ENCODE measurements around the gene TPGS2.
A peak's percentile ranks its signal among the peaks of the same experiment; 100 is the strongest.
"Not testable (repeated sequence)": the region's sequence is repeated elsewhere in the genome, so short reads cannot be mapped to it uniquely, and the experiment has no call there.

The TPGS2 gene

DNA sequence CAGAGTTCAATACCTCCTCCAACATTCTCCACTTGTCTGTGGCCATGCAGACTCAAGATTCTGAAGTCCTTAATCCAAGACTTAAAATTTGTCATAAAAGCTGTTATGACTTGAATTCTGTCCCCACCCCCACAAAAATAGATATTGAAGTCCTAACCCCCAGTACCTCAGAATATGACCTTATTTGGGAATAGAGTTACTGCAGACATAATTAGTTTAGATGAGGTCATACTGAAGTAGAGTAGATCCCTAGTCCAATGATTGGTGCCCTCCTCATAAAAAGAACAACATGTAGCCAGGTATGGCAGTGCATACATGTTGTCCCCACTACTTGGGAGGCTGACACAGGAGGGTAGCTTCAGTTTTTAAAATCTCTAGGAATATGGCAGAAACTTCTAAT, 9.2 kb downstream of the TPGS2 start:
- no peak for DNase-seq

DNA sequence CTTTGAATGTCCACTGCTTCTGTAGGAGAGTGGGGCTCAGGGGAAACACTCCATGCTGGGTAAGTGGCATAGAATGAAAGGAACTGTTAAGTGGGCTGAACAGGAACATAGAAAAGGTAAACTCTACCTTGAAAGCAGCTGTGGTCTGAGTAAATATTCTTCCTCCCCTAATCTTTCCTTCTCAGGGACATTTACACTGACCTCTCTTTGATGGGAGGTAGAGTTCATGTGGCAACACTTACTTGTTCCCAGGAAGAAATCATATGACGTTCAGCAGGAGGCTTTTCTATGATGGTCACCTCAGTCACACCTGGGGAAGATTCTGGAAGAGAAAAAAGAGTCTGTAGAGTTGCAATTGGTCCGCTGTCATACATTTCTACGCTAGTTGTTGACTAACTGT, 10.2 kb downstream of the TPGS2 start:
- no peak for DNase-seq

DNA sequence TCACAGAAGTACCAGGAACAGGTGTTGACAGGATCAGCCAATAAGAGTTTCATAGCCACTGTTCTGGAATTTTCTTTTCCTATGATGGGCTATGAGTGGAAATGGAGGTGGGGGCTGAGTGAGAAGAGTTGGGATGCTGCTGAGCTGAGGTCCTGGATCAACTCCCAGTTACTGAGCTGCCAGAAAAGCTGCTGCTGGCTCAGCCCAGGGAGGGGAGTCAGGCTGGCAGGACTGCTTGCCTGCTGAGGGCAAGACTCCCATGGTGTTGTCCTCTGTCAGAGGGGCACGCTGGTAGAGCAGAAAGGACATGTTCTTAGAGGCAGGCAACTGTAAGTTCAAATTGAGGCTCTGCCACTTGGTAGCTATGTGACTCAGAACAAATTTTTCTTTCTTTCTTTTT, 11.8 kb downstream of the TPGS2 start:
- DNase-seq = no peak

DNA sequence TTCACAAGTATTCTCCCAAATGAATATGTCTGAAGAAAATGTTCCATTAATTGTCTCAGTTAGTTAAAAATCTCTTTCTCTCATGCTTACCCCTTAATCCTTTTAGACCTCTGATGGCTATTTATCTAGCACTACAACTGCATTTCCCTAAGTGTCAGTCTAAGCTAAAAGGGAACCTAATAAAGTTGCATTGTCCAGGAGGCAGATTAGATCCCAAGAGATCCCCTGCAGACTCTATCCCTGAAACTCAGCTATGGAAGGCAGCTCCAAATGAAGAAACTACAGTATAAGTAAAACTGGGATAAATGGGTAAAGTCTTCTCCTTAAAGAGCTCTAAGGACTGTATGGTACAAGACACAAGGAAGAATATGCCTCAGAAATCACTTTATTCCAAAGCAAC, 12.7 kb downstream of the TPGS2 start:
- not testable (repeated sequence) for DNase-seq

DNA sequence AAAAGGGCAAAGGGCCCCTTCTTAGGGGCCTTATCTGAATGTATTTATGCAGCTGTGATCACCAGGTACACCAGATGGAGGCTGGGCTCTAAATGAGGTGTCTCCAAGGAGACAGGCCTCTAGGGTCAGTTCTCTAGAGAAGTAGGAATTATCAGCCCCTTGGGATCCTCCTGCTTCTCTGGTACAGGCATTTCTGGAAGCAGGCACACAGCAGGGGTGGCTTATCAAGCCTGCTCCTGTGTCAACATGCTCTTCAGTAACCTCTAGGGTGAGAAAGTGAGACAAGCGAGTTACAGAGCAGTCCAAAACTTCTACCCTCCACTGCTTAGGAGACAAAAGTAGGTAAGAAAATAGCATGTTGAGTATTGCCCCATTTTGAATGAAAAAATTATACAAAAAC, 13.8 kb downstream of the TPGS2 start:
- no peak for DNase-seq

DNA sequence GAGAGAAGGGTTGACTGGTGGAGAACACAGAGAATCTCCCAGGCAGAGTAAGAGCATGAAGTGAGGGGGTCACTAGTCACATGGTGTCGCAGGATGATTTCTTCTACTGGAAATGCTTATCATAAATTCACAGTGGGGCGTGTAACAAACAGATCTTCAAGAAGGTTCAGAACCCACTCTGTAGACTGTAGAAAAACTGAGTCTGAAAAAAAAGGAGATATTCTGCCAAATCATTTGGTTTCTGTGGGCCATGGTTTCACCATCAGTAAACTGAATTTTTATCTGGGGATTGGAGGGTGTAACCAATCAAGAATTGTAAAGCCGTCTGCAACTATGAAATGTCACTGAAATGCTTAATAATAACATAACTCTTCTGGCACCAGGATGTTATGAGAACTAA, 15.0 kb downstream of the TPGS2 start:
- DNase-seq = no peak

DNA sequence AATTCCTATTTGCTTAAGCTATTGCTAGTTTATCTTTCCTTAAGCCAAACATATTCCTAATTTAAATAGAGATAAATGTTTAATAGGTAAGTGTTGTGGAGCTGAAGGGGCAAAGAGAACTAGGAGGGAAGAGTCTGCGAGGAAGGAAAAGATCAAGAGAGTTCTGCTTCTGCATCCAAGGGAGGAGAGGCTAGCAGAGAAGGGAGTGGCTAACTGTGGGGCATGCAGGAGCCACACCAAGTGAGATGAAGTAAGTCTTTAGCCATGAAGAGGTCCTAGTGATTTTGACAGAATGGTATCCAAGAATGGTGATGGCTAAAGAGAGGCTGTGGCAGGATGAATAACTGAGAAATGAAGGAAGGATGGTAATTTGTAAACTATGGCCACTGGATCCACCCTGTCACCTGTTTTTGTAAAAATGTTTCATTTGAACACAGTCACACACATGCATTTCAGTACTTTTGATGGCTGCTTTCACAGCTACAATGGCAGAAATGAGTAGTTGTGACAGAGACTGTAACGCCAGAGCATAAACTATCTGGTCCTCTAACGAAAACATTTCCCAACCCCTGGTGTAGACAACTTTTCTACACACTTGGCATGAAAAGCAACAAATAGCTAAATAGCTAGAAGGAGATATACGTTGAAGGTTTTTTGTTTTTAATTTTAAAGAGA, 15.6 kb downstream of the TPGS2 start:
- DNase-seq = no peak

DNA sequence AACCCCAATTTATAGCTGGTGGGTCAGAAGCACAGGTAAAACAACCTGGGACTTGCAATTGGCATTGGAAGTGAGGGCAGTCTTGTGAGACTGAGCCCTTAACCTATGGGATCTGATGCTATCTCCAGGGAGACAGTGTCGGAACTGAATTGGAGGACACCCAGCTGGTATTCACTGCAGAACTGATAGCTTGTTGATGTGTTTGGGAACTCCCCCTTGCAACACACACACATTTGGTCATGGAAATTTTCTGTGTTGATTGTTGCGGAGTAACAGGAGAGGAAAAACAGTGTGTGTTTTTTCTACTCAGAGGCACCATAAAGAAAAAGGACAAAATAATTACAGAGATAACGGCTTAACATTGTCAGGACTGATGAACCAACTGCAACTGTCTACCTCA, 16.1 kb downstream of the TPGS2 start:
- DNase-seq = no peak

DNA sequence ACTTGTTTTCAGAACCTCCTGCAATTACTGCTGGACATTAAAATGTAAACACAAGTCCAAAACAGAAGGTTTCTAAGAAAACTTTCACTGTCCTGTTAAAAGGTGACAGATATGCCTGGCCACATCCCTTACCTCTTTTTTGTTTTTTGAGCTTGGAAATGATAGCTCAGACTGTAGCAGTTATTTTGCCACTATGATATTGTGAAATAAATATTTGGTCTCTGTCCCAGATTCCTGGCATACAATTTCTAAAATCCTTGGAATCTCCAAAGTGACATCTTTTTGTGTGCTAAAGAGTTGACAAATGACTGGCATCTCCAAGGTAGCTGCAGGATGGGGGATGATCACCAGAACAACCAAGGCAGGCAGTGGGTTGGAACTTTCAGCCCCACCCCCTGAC, 16.8 kb downstream of the TPGS2 start:
- no peak for DNase-seq

DNA sequence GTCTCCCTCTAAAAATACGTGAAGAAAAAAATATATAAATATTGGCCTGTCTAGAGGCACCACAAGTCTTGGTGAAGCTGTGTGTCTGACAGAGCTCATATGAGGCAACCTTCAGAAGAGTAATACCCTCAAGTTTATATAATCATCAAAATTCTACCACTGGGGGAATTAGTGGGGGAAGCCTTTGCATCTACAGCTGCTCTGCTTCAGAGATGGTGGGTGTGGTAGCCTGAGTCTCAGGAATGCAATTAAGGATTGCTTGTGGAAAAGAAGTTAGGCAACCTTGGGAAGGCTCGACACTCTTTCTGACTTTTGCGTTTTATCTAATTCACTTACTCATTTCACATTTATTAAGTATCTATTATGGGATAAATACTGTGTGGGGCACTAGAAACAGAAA, 17.4 kb downstream of the TPGS2 start:
- DNase-seq = no peak

DNA sequence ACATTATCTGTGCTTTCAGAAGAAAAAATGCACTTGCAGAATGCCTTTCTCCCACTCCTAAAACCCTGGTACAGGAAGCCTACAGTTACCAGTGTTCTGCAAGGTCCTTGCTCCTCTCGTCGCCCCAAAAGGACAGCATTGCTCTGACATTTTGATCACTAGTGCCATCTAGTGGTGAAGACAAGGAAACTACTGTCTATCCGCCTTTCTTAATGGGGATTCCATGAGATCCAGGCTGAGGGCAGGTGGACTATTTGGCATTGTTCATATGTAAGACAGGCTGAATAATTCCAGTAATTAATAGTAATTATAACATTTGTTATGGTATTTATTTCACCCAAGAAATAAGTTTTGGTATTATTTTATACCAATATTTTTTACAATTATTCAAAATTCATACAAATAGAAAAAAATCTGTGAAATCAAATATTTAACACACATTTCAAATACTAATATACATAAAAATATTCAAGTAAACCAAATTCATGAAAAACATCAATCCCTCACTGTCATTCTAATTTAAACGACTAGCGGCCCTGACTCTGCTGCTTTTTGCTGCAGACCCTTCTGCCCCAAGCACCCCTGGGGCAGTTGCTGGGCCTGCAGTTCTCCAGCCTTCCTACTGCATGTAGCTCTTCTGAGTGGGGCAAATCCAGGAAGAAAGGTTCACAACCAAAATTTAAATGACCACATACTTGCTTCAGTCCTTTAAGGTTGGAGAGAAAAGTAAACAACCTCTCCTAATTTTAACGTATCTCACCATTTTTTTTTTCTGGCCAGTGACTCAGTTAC, 19.0 kb downstream of the TPGS2 start:
- peak; percentile 40 to 74 for DNase-seq

DNA sequence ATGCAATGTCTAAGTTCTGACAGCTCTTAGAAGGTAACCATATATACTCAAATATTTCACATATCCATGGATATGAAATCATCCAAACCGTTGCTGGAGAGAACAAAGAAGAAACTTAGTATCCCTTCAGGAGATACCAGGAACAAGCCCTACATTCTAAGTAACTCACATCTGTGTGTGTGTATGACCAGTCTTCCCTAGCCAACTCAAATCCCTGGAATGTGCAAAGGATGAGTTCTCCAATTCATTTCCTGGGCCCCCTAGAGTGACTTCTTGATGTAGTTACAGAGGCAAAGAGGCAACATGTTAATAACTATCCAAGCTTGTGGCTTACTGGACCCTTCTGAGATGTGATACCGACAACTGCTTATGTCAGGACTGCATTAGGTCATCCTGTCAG, 20.1 kb downstream of the TPGS2 start:
- no peak for DNase-seq

DNA sequence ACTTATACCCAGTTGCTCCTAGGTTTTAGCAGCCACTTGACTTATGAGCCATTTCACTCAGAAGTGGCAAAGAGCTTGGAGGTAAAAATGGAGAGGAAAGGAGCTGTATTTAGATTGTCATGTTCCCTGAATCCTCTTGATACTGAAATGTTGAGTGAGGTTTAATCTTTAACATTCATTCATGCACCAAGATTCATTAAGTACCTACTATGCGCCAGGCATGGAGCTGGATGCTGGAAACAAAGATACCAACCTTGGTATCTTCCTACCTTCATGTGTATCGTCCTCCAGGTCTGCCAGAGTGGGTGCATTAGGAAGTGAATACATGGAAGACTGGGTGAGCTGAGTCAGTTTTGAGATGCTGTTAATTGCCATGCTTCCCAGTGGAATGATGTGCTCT, 23.7 kb downstream of the TPGS2 start:
- no peak for DNase-seq

DNA sequence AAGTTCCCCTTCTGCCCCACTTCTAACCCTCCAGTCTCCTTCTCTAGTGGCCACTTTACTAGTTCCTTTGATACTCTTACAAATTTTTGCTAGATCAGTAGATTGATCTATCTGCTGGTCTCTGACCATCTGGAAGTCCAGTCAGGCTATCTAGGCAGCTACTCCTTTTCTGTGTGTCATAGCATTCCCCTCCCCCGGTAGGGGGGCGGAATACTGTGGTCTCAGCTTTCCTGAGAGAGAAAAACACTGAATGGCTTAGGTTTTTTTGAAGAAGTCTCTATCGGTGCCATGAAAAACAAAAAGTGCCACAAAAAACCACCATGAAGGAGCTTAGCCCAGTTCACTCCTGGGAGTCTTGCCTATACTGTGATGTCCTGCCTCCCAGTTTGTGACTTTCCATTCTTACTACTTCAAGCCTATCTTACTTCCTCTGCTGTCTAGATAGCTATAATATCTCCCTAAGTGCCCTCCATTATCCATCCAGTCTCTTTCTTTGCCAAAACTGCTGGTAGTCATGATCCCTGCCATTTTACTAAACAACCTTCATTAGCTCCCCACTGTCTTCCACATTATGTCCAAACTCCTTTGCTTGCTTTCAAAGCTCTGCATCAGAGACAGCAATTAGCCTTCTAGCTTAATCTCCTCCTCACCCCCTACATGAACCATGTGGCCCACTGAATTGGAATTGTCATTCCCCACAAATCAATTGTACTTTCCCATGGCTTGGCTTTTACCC, 29.9 kb downstream of the TPGS2 start:
- DNase-seq = no peak

DNA sequence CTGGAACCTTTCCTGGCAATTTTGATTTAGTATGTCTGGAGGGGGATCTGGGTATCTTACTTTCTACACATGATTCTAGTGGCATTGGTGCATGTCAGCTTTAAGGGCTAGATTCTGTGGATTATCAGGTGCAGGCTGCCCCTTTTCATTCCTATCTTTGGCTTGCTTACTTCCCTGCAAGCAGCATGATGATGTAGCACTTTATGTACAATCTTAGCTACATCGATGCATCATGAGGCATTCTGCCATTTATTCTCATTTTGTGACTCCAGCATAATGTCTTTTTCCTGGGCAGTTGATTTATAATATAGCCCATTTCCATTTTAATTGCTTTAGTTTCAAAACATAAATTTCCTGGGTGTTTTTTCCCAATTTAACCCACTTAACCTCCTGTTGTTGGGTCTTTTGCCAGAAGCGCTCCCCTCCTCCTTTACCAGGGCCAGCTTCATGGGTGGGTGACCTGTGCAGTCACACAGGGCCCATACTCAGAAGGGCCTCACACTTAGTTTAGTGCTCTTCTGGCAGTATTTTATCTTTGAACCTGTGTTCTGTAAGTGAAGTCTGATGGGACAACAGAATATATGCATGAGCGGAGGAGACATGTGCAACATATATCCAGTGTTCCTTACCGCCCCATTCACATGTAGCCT, 36.0 kb downstream of the TPGS2 start:
- DNase-seq = no peak

DNA sequence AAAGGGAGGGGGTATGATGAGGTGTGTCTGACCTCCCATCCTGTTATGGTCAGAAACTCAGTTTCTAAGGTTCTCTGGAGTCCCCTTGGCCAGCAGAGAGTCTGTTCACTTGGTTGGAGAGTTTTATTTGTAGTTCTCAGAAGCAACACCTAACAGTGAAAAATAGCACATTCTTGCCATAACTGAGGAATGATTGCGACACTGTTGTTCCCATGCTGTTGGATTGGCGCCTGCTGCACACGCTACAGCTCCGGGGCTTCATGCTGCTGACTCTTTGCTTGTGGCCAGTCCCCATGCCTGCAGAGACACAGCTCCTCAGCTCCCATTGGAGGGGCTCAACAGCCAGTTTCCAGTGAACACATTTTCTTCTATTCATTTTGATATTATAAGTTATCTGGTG, 42.1 kb downstream of the TPGS2 start:
- DNase-seq = no peak

DNA sequence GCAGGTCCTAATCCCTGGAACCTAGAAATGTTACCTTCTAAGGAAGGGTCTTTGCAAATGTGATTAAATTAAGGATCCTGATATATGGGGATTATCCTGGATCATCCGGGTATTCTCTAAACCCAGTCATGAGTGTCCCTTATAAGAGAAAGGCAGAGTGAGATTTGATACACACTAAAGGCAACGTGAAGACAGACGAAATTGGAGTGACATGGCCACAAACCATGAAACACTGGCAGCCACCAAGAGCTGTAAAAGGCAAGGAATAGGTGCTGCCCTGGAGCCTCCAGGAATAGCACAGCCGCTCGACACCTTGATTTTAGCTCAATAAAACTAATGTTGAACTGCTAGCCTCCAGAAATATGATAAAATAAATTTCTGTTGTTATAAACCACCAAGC, 45.0 kb downstream of the TPGS2 start:
- no peak for DNase-seq

DNA sequence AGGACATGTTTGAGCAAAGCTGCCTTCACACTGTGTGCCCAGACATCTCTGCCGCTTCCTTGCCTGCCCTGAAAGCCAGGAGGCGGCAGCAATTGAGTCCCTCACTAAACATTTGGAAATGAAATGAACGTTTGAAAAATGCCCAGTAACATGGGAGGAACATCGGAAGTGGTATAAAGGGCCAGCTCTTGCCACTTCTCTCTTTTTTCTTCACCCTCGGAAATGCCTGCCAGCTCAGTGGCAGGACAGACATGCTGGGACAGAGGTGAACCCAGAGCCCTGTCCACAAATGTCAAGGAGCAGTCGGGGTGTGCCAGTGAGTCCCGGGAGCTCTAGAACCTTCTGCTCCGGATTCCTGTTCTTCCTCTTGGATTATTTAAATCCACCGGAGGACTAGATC, 46.1 kb downstream of the TPGS2 start:
- DNase-seq = no peak

DNA sequence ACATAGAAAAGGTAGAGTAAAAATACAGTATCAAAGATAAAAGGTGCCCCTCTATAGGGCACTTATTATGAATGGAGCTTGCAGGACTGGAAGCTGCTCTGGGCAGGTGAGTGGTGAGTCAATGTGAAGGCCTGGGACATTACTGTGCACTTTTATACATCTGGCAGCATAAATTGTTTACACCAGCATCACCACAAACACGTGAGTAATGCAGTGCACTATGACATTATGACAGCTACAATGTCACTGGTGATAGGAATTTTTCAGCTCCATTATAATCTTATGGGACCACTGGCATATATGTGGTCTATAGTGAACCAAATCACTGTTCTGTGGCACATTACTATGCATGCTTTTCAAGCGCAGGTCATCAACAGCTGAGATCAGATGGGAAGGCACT, 48.1 kb downstream of the TPGS2 start:
- DNase-seq = no peak

DNA sequence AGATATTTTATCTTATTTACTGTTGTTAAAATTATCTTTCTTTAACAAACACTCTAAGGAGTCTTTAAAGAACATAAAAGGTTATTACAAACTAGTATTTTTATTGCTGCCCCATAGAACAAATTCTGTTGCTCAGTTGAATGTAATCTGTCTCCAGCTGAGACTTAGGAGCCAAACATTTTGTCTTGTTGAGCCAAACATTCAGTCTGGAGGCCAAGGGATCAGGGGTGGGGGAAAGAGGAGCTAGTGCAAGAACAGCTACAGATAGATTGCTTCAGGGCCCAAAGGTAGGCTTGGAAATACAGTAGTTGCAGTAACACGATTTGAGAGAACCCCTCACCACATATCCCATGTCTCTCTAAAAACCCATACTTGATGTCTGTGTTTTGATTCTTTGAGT, 51.2 kb downstream of the TPGS2 start:
- no peak for DNase-seq

DNA sequence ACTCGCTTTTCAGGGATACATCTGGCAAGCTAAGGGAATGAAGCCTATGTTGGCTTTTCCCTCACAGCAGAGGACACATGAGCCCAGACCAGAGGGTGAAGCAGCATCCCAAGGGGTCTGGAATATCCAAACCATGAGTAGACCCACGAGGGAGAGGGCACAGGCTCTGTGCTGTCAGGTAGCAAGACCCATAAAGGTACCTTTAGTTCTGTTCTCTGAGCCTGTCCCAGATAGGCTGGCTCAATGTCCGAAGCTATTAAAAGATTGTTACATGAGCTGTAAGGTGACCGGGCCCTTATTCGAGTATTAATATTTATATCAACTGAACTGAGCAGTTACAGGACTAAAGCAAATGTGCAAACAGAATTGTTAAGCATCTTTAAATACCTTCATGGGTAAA, 52.2 kb downstream of the TPGS2 start:
- DNase-seq = no peak

DNA sequence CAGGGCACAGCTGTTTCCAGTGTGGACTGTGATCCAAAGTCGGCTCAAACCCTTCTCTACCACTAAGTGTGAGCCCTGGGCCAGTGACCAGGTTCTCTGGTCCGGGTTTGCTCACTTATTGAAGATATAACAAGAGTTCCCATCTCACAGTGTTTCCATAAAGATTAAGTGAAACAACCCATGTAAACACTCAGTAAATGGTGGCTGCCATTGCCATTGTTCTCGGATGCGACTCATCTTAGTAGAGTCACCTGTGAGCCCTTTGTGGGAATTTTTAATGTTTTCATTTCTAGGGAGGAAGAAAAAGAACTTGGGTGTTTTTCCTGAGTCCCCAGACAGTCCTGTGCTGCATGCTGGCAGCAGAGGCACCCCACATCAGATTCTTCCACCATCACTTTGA, 53.4 kb downstream of the TPGS2 start:
- no peak for DNase-seq

DNA sequence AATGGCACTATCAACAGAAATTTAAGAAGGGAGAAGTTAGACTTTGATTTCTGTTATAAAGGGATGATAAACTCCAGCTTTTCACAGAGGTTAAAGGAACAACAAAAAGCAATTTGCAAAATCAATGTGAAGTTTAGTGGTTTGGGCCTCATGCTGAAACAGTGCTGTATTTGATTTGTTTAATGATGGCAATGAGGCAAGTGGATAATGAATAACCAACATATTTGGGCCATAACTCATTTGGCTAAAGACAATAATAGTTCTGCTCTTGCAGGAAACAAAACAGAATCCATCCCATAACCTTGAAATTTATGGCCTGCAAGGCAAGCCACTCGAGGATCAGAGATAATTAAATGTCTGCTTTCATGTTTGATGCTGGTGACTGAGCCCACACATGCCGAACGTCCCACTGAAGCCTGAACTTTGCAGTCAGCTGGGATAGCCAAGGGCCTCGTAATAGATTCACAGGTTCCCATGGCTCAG, 56.5 kb downstream of the TPGS2 start:
- no peak for DNase-seq

DNA sequence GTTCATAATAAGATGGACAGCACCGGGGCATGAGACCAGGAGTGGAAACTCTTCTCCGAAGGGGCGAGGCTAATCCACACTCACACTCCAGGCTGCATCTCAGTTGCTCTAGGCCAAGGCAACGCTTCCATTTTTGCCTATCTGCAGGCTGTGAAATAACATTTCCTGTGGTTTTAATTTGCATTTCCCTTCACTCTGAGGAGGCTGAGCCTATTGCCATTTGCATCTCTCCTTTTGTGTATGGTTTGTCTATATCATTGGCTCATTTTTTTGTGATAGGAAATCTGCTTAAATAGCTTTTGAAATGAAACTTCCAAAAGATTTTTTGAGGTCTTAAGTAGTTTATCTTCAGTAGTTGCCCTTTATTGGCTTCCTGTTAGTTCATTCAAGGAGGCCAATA, 57.6 kb downstream of the TPGS2 start:
- DNase-seq = no peak
